Neural progenitor cell (in vitro differentiated cells): ENCODE measurements around the gene PWP2. TPM values are rescaled to one million over a fixed set of nuclear protein-coding genes. Genes with fewer than 3 reads are reported as not detected.

Experiments
- DNase-seq: peaks from one replicate; pipeline ENCODE4 v3.0.0-alpha.2; 2016; ENCODE audit warnings: low spot score
- H2AFZ ChIP-seq: fragments of 200-600 bp; sonication (generic); replicated peaks from 2 replicates; pipeline ENCODE4 v1.6.1; 2016; ENCODE audit warnings: antibody characterized with exemption
- H3F3A ChIP-seq: fragments of 200-600 bp; sonication (generic); 2 replicates; pipeline ENCODE4 v1.6.1; 2016; ENCODE audit warnings: antibody characterized with exemption, low read depth
- H3K27ac ChIP-seq: fragments of 200-600 bp; sonication (generic); 2 replicates; pipeline ENCODE4 v1.5.1; 2016; ENCODE audit warnings: mild to moderate bottlenecking
- H3K27me3 ChIP-seq: fragments of 200-600 bp; sonication (generic); 2 replicates; pipeline ENCODE4 v1.6.1; 2016; ENCODE audit warnings: mild to moderate bottlenecking, moderate library complexity
- H3K36me3 ChIP-seq: fragments of 200-600 bp; sonication (generic); 2 replicates; pipeline ENCODE4 v1.5.1; 2016
- H3K4me1 ChIP-seq: fragments of 200-600 bp; sonication (generic); 2 replicates; pipeline ENCODE4 v1.6.1; 2016; ENCODE audit warnings: mixed run types
- H3K4me2 ChIP-seq: fragments of 200-600 bp; sonication (generic); 2 replicates; pipeline ENCODE4 v1.6.1; 2016
- H3K4me3 ChIP-seq: fragments of 200-600 bp; sonication (generic); 2 replicates; pipeline ENCODE4 v1.5.1; 2016
- H3K79me2 ChIP-seq: fragments of 200-600 bp; sonication (generic); 2 replicates; pipeline ENCODE4 v1.6.1; 2016; ENCODE audit warnings: low read depth
- H3K9ac ChIP-seq: fragments of 200-600 bp; sonication (generic); 2 replicates; pipeline ENCODE4 v1.6.1; 2016
- H3K9me3 ChIP-seq: fragments of 200-600 bp; sonication (generic); 2 replicates; pipeline ENCODE4 v1.5.1; 2016; ENCODE audit warnings: low read depth
- H4K20me1 ChIP-seq: fragments of 200-600 bp; sonication (generic); 2 replicates; pipeline ENCODE4 v1.6.1; 2016; ENCODE audit warnings: low read depth
- H3K27ac Mint-ChIP-seq: 3 replicates; pipeline ENCODE4 v1.8.0; 2021; ENCODE audit warnings: mixed read lengths
- H3K27me3 Mint-ChIP-seq: 2 replicates; pipeline ENCODE4 v1.8.0; 2022; ENCODE audit warnings: low read depth, mild to moderate bottlenecking, inconsistent platforms, moderate library complexity, mixed read lengths; ENCODE audit not compliant: insufficient read depth
- H3K36me3 Mint-ChIP-seq: 3 replicates; pipeline ENCODE4 v1.8.0; 2021; ENCODE audit warnings: mixed read lengths
- H3K4me1 Mint-ChIP-seq: 3 replicates; pipeline ENCODE4 v1.8.0; 2021; ENCODE audit warnings: mixed read lengths
- H3K4me3 Mint-ChIP-seq: 3 replicates; pipeline ENCODE4 v1.8.0; 2021; ENCODE audit warnings: mild to moderate bottlenecking, moderate library complexity, mixed read lengths
- H3K9me3 Mint-ChIP-seq: 3 replicates; pipeline ENCODE4 v1.8.0; 2020; ENCODE audit warnings: mixed read lengths
- CTCF ChIP-seq: fragments of 200-600 bp; sonication (generic); IDR thresholded peaks from 2 replicates; pipeline ENCODE4 v1.5.1; 2017; ENCODE audit warnings: antibody characterized with exemption, mild to moderate bottlenecking
- EZH2 ChIP-seq: fragments of 200-600 bp; sonication (generic); IDR thresholded peaks from 2 replicates; pipeline ENCODE4 v1.6.1; 2017; ENCODE audit warnings: antibody characterized with exemption, mild to moderate bottlenecking, moderate library complexity
- EZH2phosphoT487 ChIP-seq: fragments of 200-600 bp; sonication (generic); IDR thresholded peaks from 2 replicates; pipeline ENCODE4 v1.6.1; 2017; ENCODE audit warnings: antibody characterized with exemption
- total RNA-seq: library from RNA; depleted of rRNA; stranded (reverse); fragments of >200 nt; gene quantifications from 2 replicates; pipeline ENCODE4 v1.2.3, GENCODE V29; 2015; ENCODE audit warnings: low replicate concordance

The PWP2 gene
- total RNA-seq, 1 donor from 2014 or later: 9.8 TPM

GRCh38 chr21:44087426-44088400 is 19.5 kb upstream of the PWP2 start:
- H3K36me3 ChIP-seq: no peaks in the 10 kb centered on the region

GRCh38 chr21:44088401-44088780 is 18.8 kb upstream of the PWP2 start:
- no peaks in the 10 kb centered on the region for H3F3A ChIP-seq
- H3K4me2 ChIP-seq: no peak overlapping the region
- Mint-ChIP-seq H3K27me3 (no peaks in the 10 kb centered on the region), H3K4me1 (no peaks in the 10 kb centered on the region), H3K27ac (no peak overlapping the region), H3K9me3 (no peaks in the 10 kb centered on the region), H3K4me3 (no peak overlapping the region), H3K36me3 (peaks cover 17% of the 10 kb centered on the region)
- no peak overlapping the region for H2AFZ ChIP-seq
- H3K9ac ChIP-seq: no peak overlapping the region
- H3K9me3 ChIP-seq: no peaks in the 10 kb centered on the region
- no peaks in the 10 kb centered on the region for H3K36me3 ChIP-seq
- no peak overlapping the region for H3K27ac ChIP-seq
- H3K27me3 ChIP-seq: no peaks in the 10 kb centered on the region
- DNase-seq: no peak
- no peaks in the 10 kb centered on the region for H3K79me2 ChIP-seq
- H3K4me1 ChIP-seq: no peaks in the 10 kb centered on the region
- H3K4me3 ChIP-seq: no peak overlapping the region
- H4K20me1 ChIP-seq: no peaks in the 10 kb centered on the region
- no peak for TF ChIP-seq EZH2
- TF ChIP-seq EZH2phosphoT487: no peak
- TF ChIP-seq CTCF: no peak

More at GRCh38 chr21:44087426-44088400, 19.5 kb upstream of the PWP2 start:
- Histone ChIP-seq H2AFZ (no peak overlapping the region), H3K4me3 (no peak overlapping the region), H3K27me3 (no peaks in the 10 kb centered on the region), H3F3A (no peaks in the 10 kb centered on the region), H3K9me3 (no peaks in the 10 kb centered on the region), H3K4me1 (no peaks in the 10 kb centered on the region), H3K79me2 (no peaks in the 10 kb centered on the region), H3K9ac (no peak overlapping the region), H3K4me2 (no peak overlapping the region), H3K27ac (no peak overlapping the region), H4K20me1 (no peaks in the 10 kb centered on the region)
- no peak for TF ChIP-seq EZH2phosphoT487
- no peak for TF ChIP-seq CTCF
- TF ChIP-seq EZH2: no peak
- H3K9me3 Mint-ChIP-seq: no peaks in the 10 kb centered on the region
- peaks cover under 1% of the 10 kb centered on the region for H3K27me3 Mint-ChIP-seq
- no peak for DNase-seq
- no peak overlapping the region for H3K4me3 Mint-ChIP-seq
- H3K36me3 Mint-ChIP-seq: peaks cover 24% of the 10 kb centered on the region
- no peak overlapping the region for H3K27ac Mint-ChIP-seq
- H3K4me1 Mint-ChIP-seq: no peaks in the 10 kb centered on the region

GRCh38 chr21:44089001-44089911 is 17.9 kb upstream of the PWP2 start:
- no peak overlapping the region for H3K9ac ChIP-seq
- Mint-ChIP-seq H3K4me3 (no peak overlapping the region), H3K27ac (no peak overlapping the region), H3K4me1 (no peaks in the 10 kb centered on the region), H3K9me3 (no peaks in the 10 kb centered on the region), H3K36me3 (peaks cover 17% of the 10 kb centered on the region), H3K27me3 (no peaks in the 10 kb centered on the region)
- no peak for DNase-seq
- no peaks in the 10 kb centered on the region for H4K20me1 ChIP-seq
- no peak for TF ChIP-seq EZH2
- H3K4me1 ChIP-seq: no peaks in the 10 kb centered on the region
- H3F3A ChIP-seq: no peaks in the 10 kb centered on the region
- no peaks in the 10 kb centered on the region for H3K79me2 ChIP-seq
- no peak overlapping the region for H3K4me2 ChIP-seq
- H3K27ac ChIP-seq: no peak overlapping the region
- no peak overlapping the region for H3K4me3 ChIP-seq
- H3K36me3 ChIP-seq: no peaks in the 10 kb centered on the region
- H3K27me3 ChIP-seq: no peaks in the 10 kb centered on the region
- no peaks in the 10 kb centered on the region for H3K9me3 ChIP-seq
- H2AFZ ChIP-seq: no peak overlapping the region
